Activated B cell treated with CpG ODN at 0.5 μM for 24 hours (primary cell): ENCODE measurements around the gene SUPT3H. TPM values are rescaled to one million over a fixed set of nuclear protein-coding genes. Genes with fewer than 3 reads are reported as not detected.

Experiments
- ATAC-seq: fragments of 200-7000 bp; cut with Tn5 transposase; one replicate; pipeline ENCODE4 v1.10.0; 2021; ENCODE audit warnings: low read depth, mild to moderate bottlenecking, moderate library complexity
- CTCF ChIA-PET: fragments of 350-600 bp; sonication (Branson Sonifier 250); formaldehyde crosslinking; loops from one replicate; lab custom pipeline; 2021; ENCODE audit warnings: antibody characterized with exemption; lab: Charles Lee
- POLR2A ChIA-PET: fragments of 350-600 bp; sonication (Branson Sonifier 250); formaldehyde crosslinking; loops from one replicate; lab custom pipeline; 2021; ENCODE audit warnings: antibody characterized with exemption; lab: Charles Lee
- DNase-seq: peaks from one replicate; pipeline ENCODE4 v3.0.0; 2022
- H3K27ac Mint-ChIP-seq: one replicate; pipeline ENCODE4 v1.8.0; 2020; ENCODE audit warnings: mixed read lengths
- H3K27me3 Mint-ChIP-seq: one replicate; pipeline ENCODE4 v1.8.0; 2021; ENCODE audit warnings: mixed read lengths
- H3K36me3 Mint-ChIP-seq: one replicate; pipeline ENCODE4 v1.8.0; 2021; ENCODE audit warnings: low read depth, mixed read lengths
- H3K4me1 Mint-ChIP-seq: one replicate; pipeline ENCODE4 v1.8.0; 2021; ENCODE audit warnings: mixed read lengths
- H3K4me3 Mint-ChIP-seq: one replicate; pipeline ENCODE4 v1.8.0; 2020; ENCODE audit warnings: mild to moderate bottlenecking, mixed read lengths
- H3K9me3 Mint-ChIP-seq: one replicate; pipeline ENCODE4 v1.8.0; 2020; ENCODE audit warnings: mixed read lengths
- CTCF ChIP-seq: fragments of 200-600 bp; IDR thresholded peaks from one replicate; pipeline ENCODE4 v1.8.0; 2022; ENCODE audit warnings: antibody characterized with exemption, mild to moderate bottlenecking
- intact Hi-C: fragments of 100-400 bp; cut with micrococcal nuclease; formaldehyde crosslinking; loops from one replicate; pipeline ENCODE4 v1.15.1; 2024
- total RNA-seq: library from RNA; stranded (reverse); gene quantifications from 2 replicates; pipeline ENCODE4 v1.2.3, GENCODE V29; 2022

The SUPT3H gene
- total RNA-seq, 1 donor from 2014 or later = 9.9 TPM

- Mint-ChIP-seq H3K4me1 (peaks cover 15% of the 10 kb centered on the region), H3K27me3 (no peaks in the 10 kb centered on the region), H3K4me3 (no peak overlapping the region), H3K9me3 (no peaks in the 10 kb centered on the region), H3K36me3 (peaks cover 2% of the 10 kb centered on the region), H3K27ac (no peak overlapping the region)
- no peak for DNase-seq
- ChIA-PET CTCF (no interaction called here), POLR2A (no interaction called here)
- TF ChIP-seq CTCF = no peak
- intact Hi-C loops = no loop called here
- no peak for ATAC-seq
Measured at GRCh38 chr6:45320349-45320748, 57.4 kb downstream of the SUPT3H start.

DNA sequence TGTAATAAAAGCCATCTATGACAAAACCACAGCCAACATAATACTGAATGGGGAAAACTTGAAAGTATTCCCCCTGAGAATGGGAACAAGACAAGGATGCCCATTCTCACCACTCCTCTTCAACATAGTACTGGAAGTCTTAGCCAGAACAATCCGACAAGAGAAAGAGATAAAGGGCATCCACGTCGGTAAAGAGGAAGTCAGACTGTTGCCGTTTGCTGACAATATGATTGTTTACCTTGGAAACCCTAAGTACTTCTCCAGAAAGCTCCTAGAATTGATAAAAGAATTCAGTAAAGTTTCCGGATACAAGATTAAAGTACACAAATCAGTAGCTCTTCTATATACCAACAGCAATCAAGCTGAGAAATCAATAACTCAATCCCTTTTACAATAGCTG is 63.6 kb downstream of the SUPT3H start:
- peaks cover 36% of the 10 kb centered on the region for H3K4me1 Mint-ChIP-seq
- H3K9me3 Mint-ChIP-seq = peaks cover 3% of the 10 kb centered on the region
- no peak overlapping the region for H3K4me3 Mint-ChIP-seq

GRCh38 chr6:45310118-45310788 is 67.5 kb downstream of the SUPT3H start:
- DNase-seq = no peak
- TF ChIP-seq CTCF = no peak
- no peak for ATAC-seq
- Mint-ChIP-seq H3K36me3 (peaks cover 2% of the 10 kb centered on the region), H3K27ac (no peak overlapping the region), H3K4me1 (peaks cover 36% of the 10 kb centered on the region), H3K27me3 (no peaks in the 10 kb centered on the region), H3K4me3 (peak overlapping the region; percentile 42), H3K9me3 (peaks cover 5% of the 10 kb centered on the region)
- ChIA-PET POLR2A (no interaction called here), CTCF (no interaction called here)
- intact Hi-C loops = no loop called here

More for the DNA sequence above, 63.6 kb downstream of the SUPT3H start:
- CTCF ChIA-PET = no interaction called here
- Mint-ChIP-seq H3K27ac (no peak overlapping the region), H3K27me3 (no peaks in the 10 kb centered on the region), H3K36me3 (peaks cover 2% of the 10 kb centered on the region)
- DNase-seq (no peak), ATAC-seq (no peak)
- intact Hi-C loops = no loop called here
- TF ChIP-seq CTCF = no peak
- POLR2A ChIA-PET = no interaction called here

DNA sequence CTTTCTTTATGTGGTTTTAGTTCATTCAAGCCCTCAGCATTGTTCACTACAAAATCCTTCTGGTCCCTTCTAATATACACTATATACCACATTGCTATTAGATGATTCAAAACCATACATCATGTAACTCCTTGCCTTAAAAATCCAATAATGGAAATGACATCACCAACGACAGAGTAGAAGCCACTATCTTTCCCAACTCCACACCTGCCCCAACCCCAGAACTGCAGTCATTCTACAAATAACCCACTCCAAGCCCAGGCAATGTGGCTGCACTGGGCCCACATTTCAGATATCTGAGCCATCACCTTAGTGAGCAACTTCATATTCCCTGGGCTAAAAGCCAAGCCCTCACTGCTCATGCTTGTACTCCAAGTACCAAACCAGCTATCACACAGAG is 72.2 kb downstream of the SUPT3H start:
- peaks cover 5% of the 10 kb centered on the region for H3K9me3 Mint-ChIP-seq
- H3K4me1 Mint-ChIP-seq = peaks cover 13% of the 10 kb centered on the region
- H3K36me3 Mint-ChIP-seq = peaks cover 2% of the 10 kb centered on the region
- no peaks in the 10 kb centered on the region for H3K27me3 Mint-ChIP-seq
- intact Hi-C loops = no loop called here
- ChIA-PET CTCF (no interaction called here), POLR2A (no interaction called here)
- DNase-seq (no peak), ATAC-seq (no peak)
- TF ChIP-seq CTCF = no peak
- H3K27ac Mint-ChIP-seq = no peak overlapping the region
- no peak overlapping the region for H3K4me3 Mint-ChIP-seq

- H3K27ac Mint-ChIP-seq = no peak overlapping the region
- POLR2A ChIA-PET = no interaction called here
- no peaks in the 10 kb centered on the region for H3K4me1 Mint-ChIP-seq
- no peak for TF ChIP-seq CTCF
- CTCF ChIA-PET = no interaction called here
- H3K9me3 Mint-ChIP-seq = peaks cover 2% of the 10 kb centered on the region
- H3K4me3 Mint-ChIP-seq = no peak overlapping the region
- intact Hi-C loops = no loop called here
- peaks cover 2% of the 10 kb centered on the region for H3K36me3 Mint-ChIP-seq
- H3K27me3 Mint-ChIP-seq = no peaks in the 10 kb centered on the region
- ATAC-seq (no peak), DNase-seq (no peak)
Measured at GRCh38 chr6:45302832-45303231, 74.9 kb downstream of the SUPT3H start.
